ENCODE data around the gene SORCS2.

The SORCS2 gene

GRCh38 chr4:7247521-7247920 is 55.2 kb downstream of the SORCS2 start:
- no peak for DNase-seq (ENCODE audit: low spot score)

- no peak for DNase-seq (ENCODE audit: low spot score)
Observed at GRCh38 chr4:7247946-7248345, 55.6 kb downstream of the SORCS2 start.

GRCh38 chr4:7248857-7249256 is 56.5 kb downstream of the SORCS2 start:
- no peak for DNase-seq (ENCODE audit: low spot score)

DNA sequence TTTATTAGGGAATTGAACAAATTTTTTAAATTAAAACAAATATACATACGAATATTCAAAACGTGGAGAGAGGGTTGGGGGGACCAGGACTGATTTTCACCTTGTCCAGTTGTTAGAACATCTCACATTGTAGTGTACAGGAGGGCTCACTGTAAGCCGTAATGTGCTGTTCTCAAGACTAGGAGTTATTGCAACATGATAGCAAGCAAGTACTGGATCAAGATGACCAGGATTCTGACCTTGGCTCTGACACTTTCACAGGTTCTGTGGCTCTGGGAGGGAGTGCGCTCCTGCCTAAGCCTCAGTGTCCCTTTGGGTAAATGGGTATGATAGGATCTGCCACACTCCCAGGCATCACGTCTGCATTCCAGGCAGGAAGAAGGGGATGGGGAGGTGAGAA is 59.0 kb downstream of the SORCS2 start:
- no peak for DNase-seq (ENCODE audit: low spot score)

GRCh38 chr4:7252051-7252450 is 59.7 kb downstream of the SORCS2 start:
- no peak for DNase-seq (ENCODE audit: low spot score)

DNA sequence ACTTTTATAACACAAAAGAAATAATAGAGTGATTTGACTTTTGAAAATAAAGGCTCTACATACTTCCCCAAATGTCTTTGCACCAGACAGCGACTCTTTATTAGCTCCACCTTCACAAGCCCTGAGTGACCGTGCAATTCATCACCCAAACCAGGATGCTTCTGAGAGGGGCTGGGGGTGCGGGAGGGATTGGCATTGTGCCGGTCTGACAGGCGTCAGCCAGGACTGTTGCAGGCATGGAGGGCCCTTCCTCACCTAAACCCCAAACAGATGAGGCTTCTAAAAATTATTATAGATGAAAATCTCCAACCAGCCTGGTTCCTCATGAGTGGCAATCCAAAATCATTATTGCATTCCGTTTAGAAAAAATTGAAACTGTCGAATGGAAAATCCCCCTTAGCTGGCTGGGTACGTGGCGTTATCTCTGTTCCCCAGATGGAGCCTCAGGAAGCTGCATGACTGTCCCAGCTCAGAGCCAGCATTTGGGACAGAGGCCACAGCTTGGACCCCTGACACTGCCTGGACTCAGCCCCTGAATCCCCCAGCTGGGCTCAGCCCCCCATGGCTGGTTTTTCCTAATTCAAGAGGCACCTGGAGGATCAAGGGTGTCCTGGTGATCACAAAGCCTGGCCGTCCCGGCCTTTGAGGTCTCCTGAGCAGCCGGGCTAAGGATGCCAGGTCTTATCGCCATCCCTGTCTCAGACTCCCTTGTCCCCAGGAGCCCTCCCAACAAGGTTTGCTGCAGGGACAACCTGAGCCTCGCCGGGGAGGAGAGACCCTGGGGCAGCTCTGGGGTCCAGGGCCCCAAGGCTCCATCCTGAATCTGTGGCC is 60.4 kb downstream of the SORCS2 start:
- DNase-seq (ENCODE audit: low spot score): no peak

GRCh38 chr4:7253341-7253700 is 61.0 kb downstream of the SORCS2 start:
- DNase-seq (ENCODE audit: low spot score): no peak

- DNase-seq (ENCODE audit: low spot score): no peak
Observed at GRCh38 chr4:7253837-7254236, 61.5 kb downstream of the SORCS2 start.

DNA sequence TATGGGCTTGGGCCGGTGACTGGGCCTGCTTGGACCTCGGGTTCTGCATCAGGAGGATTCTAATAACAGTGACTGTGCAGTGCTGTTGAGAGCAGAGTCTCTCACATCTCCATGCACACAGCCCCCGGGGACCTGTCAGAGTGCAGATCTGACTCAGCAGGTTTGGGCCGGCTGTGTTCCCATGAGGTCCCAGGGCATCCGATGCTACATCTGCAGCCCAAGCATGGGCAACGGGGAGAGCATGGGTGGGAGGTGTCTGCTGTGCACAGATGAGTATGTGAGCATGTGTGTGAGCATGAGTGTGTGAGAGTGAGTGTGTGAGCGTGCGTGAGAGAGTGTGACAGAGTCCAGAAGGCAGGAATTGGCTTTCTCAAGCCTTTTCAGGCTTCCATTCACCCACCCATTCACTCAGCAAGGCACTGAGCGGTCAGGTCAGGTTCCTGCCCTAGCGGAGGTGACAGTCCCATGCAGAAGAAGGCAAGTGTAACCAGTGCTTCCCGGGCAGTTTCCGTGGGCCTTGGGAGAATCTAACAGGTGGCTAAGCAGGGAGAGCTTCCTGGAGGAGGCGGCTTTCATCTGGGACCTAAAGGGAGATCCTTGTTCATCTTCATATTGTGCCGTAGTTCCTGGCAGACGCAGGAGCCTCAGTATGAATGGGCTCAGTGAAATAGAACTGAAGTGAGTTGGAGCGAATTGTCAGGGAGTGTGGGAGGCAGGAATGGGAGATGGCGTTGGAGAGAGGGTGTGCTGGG is 62.6 kb downstream of the SORCS2 start:
- DNase-seq (ENCODE audit: low spot score): no peak

DNA sequence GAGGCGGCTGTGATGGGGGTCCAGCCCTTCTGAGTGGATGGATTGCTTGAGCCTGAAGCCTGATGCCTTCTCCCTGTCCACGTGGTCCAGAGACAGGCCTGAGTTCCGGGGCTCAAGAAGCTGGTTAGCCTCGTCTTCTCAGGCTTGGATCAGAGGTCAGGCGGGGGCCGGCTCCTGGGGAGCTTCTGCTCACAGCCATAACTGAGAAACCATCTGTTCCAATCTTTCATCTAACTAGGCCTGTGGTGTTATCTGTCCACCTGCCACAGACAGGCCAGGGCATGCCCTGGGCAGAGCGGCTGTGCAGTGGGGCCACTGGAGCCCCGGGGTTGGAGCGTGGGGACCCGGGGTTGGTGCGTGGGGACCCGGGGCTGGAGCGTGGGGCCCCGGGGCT is 63.1 kb downstream of the SORCS2 start:
- DNase-seq (ENCODE audit: low spot score): no peak

DNA sequence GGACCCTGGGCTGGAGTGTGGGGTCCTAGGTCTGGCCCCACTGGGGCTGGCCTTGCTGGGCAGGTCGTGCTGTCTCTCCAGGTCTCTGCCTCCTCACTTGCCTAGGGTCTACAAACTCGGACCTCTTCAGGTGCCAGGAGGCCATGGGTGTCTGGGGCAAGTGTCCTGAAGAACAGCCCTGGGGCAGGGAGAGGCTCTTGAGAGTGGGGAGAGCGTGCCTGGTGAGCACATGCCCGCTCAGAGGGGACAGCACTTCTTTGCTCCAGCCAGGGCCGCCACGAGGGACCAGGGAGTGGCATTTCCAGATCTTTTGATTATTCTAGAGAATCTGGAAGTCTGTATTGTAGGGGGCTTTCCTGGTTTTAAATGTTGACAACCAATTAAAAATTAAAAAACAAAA is 63.7 kb downstream of the SORCS2 start:
- DNase-seq (ENCODE audit: low spot score): no peak

DNA sequence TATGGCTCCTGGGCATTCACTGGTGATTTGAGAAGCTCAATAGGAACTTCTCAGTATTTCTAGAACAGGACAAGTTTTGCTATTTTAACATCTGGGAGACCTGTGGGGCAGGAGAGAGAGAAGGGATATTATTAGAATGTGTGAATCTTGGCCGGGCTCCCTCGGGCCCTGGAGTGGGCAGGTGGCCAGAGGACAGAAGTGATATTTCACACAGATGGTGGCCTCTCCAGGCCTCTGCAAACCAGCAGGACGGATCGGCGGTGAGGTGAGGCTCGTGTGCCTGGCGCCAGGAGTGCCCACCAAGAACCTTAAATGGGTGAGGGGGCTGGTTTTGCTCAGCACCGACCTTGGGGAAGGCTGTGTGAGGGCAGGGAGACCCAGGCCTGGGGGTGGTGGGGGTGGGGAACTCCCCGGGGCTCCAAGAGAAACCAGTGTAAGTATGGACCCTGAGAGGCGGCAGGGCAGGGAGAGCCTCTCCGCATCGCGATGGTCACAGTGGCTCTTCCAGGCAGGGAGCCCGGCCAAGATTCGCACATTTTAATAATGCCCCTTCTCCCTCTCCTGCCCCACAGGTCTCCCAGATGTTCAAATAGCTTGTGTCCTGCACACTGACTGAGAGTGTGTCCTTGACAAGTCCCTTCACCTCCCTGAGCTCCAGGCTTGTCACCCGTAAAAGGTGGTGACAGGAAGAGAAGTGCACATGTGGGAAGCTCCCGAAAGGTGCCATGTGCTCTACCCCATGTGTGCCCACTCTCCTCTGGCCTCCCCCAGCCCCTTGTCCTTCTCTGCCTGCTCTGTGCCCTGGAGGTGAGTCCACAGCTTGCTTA is 64.9 kb downstream of the SORCS2 start:
- no peak for DNase-seq (ENCODE audit: low spot score)

GRCh38 chr4:7259039-7259438 is 66.7 kb downstream of the SORCS2 start:
- no peak for DNase-seq (ENCODE audit: low spot score)

- no peak for DNase-seq (ENCODE audit: low spot score)
Observed at GRCh38 chr4:7260569-7260968, 68.2 kb downstream of the SORCS2 start.

- no peak for DNase-seq (ENCODE audit: low spot score)
Observed at GRCh38 chr4:7261087-7261486, 68.7 kb downstream of the SORCS2 start.

DNA sequence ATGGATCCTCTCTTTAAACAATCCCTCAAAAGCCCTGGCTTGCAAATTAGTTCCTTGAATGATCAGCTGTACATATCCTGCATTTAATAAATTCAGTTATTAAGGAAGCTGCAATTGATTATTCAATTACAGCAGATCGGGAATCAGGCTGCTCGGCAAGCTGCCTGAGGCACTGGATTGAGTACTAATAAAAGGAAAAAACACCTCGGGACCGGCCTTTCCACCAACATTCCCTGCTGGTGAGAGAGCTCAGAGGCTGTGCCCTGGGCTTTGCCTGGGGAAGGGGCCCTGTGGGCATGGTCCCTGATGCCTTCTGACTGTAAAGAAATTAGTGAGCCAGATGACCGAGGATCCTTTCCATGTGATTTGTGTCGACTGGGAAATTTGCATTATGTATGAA is 69.2 kb downstream of the SORCS2 start:
- DNase-seq (ENCODE audit: low spot score): no peak

GRCh38 chr4:7262134-7262533 is 69.8 kb downstream of the SORCS2 start:
- DNase-seq (ENCODE audit: low spot score): no peak

DNA sequence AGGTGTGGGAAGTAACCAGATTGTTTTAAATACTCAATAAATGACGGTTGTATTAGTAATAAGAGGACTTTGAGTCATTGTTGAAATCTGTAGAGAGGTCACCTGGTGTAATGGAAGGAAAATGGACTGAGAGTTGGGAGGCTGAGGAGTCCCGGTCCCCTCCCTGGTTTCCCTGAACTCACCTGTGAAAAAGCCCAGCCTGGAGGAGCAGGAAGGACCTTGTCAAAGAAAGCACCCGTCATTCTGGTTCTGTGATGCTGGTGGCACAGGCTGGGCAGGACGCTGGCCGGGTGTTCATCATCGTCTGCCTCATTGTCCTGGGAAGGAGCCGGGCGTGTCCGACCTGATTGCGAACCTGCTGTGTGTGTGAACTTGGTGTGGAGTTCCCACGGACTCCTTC is 70.8 kb downstream of the SORCS2 start:
- peak; percentile 13 for DNase-seq (ENCODE audit: low spot score)

GRCh38 chr4:7264694-7265093 is 72.4 kb downstream of the SORCS2 start:
- no peak for DNase-seq (ENCODE audit: low spot score)

GRCh38 chr4:7266525-7267292 is 74.4 kb downstream of the SORCS2 start:
- DNase-seq (ENCODE audit: low spot score): peak; percentile 94

DNA sequence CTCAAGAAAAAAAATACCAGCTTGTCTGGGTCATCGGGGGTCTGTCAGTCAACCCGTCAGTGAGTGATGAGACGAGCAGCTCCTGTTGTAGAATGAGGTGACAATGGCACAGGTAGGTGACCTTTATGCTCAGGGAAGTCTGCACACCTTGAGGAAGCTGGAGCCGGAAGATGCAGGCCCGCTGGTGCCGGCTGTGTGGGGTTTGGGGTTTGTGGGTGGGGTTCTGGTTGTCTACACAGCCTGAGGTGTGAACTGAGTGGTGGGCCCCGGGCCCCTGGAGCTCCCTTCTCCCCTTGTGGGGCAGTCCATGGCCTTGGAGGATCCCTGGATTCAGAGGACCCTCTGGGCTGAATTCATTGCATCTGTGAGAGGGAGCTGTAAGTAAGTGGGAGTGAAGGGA is 75.5 kb downstream of the SORCS2 start:
- no peak for DNase-seq (ENCODE audit: low spot score)

GRCh38 chr4:7268941-7269340 is 76.6 kb downstream of the SORCS2 start:
- no peak for DNase-seq (ENCODE audit: low spot score)

Measured in kidney tubule cell (primary cell).